ENCODE measurements around the gene HS3ST3B1.

GRCh38 chr17:14303343-14304221 is 2.7 kb downstream of the HS3ST3B1 start:
- TF ChIP-seq, protein P1, sequence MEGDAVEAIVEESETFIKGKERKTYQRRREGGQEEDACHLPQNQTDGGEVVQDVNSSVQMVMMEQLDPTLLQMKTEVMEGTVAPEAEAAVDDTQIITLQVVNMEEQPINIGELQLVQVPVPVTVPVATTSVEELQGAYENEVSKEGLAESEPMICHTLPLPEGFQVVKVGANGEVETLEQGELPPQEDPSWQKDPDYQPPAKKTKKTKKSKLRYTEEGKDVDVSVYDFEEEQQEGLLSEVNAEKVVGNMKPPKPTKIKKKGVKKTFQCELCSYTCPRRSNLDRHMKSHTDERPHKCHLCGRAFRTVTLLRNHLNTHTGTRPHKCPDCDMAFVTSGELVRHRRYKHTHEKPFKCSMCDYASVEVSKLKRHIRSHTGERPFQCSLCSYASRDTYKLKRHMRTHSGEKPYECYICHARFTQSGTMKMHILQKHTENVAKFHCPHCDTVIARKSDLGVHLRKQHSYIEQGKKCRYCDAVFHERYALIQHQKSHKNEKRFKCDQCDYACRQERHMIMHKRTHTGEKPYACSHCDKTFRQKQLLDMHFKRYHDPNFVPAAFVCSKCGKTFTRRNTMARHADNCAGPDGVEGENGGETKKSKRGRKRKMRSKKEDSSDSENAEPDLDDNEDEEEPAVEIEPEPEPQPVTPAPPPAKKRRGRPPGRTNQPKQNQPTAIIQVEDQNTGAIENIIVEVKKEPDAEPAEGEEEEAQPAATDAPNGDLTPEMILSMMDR (IDR thresholded peaks at IDR 0.05), result no peak
- TF ChIP-seq POLR2A (IDR thresholded peaks at IDR 0.05), result no peak
